A673 (cell line): ENCODE measurements around the gene SH2D3C. TPM values are rescaled to one million over a fixed set of nuclear protein-coding genes. Genes with fewer than 3 reads are reported as not detected.

Source experiments
- BruUV-seq: library from RNA; stranded (reverse); fragments of 400-500 nt; replicated peaks from 2 replicates; lab custom pipeline; 2021; lab: Mats Ljungman, UMichigan
- CTCF ChIA-PET: fragments of 300-600 bp; sonication (Branson Sonifier 250); formaldehyde crosslinking; loops from one replicate; lab custom pipeline; 2022; ENCODE audit warnings: antibody characterized with exemption; lab: Charles Lee
- POLR2A ChIA-PET: fragments of 300-600 bp; sonication (Branson Sonifier 250); formaldehyde crosslinking; loops from one replicate; lab custom pipeline; 2022; ENCODE audit warnings: antibody characterized with exemption; ENCODE audit not compliant: low non-redundant PET; lab: Charles Lee
- DNase-seq: peaks from one replicate; pipeline ENCODE4 v3.0.0-alpha.2; 2015; ENCODE audit warnings: low spot score
- H3K27ac ChIP-seq: fragments of 200-600 bp; sonication (generic); 2 replicates; pipeline ENCODE4 v1.5.1; 2016; ENCODE audit warnings: mixed run types, low read depth, mild to moderate bottlenecking, mixed read lengths, antibody characterized with exemption, low read length; ENCODE audit not compliant: poor library complexity, severe bottlenecking
- H3K27me3 ChIP-seq: fragments of 200-600 bp; sonication (generic); replicated peaks from 2 replicates; pipeline ENCODE4 v1.6.1; 2017; ENCODE audit warnings: mixed run types, low read depth, mild to moderate bottlenecking, mixed read lengths, antibody characterized with exemption, low read length; ENCODE audit not compliant: insufficient read depth, poor library complexity
- H3K36me3 ChIP-seq: fragments of 200-600 bp; sonication (generic); 2 replicates; pipeline ENCODE4 v1.6.1; 2016; ENCODE audit warnings: mixed run types, mild to moderate bottlenecking, mixed read lengths, antibody characterized with exemption, low read length; ENCODE audit not compliant: insufficient read depth, poor library complexity, severe bottlenecking
- H3K4me1 ChIP-seq: fragments of 200-600 bp; sonication (generic); 2 replicates; pipeline ENCODE4 v1.6.1; 2017; ENCODE audit warnings: mixed run types, mild to moderate bottlenecking, mixed read lengths, antibody characterized with exemption, low read length; ENCODE audit not compliant: insufficient read depth, poor library complexity, severe bottlenecking
- H3K4me3 ChIP-seq: fragments of 200-600 bp; sonication (generic); 2 replicates; pipeline ENCODE4 v1.5.1; 2016; ENCODE audit warnings: low read depth, mixed run types, mild to moderate bottlenecking, mixed read lengths, low read length; ENCODE audit not compliant: poor library complexity, severe bottlenecking
- H3K9me3 ChIP-seq: fragments of 200-600 bp; sonication (generic); 2 replicates; pipeline ENCODE4 v1.6.1; 2016; ENCODE audit warnings: mixed run types, low read depth, mild to moderate bottlenecking, mixed read lengths, antibody characterized with exemption, low read length; ENCODE audit not compliant: poor library complexity, severe bottlenecking
- CTCF ChIP-seq: fragments of 300-800, 200-600 bp; sonication (generic); conservative IDR thresholded peaks from 2 replicates; pipeline ENCODE4 v1.5.1; 2017; ENCODE audit warnings: low read depth, mild to moderate bottlenecking, antibody characterized with exemption, low read length, moderate library complexity, mixed read lengths
- EZH2 ChIP-seq: fragments of 200-600 bp; sonication (generic); IDR thresholded peaks from 2 replicates; pipeline ENCODE4 v1.6.1; 2017; ENCODE audit warnings: borderline replicate concordance, low read depth, mild to moderate bottlenecking, mixed read lengths, antibody characterized with exemption, low read length; ENCODE audit not compliant: poor library complexity, severe bottlenecking
- intact Hi-C: fragments of 100-400 bp; cut with micrococcal nuclease; formaldehyde crosslinking; loops from one replicate; pipeline ENCODE4 v1.10.0; 2022; ENCODE audit not compliant: unreplicated experiment
- total RNA-seq: library from RNA; stranded (reverse); gene quantifications from 2 replicates; pipeline ENCODE4 v1.2.3, GENCODE V29; 2021

Gene SH2D3C
- total RNA-seq, 1 experiment from 2014 or later = not detected

- no peaks in the 10 kb centered on the region for H3K9me3 ChIP-seq
- H3K27ac ChIP-seq = no peak overlapping the region
- no peak for TF ChIP-seq EZH2
- H3K4me1 ChIP-seq = peaks cover under 1% of the 10 kb centered on the region
- H3K4me3 ChIP-seq = no peak overlapping the region
- no peaks in the 10 kb centered on the region for H3K36me3 ChIP-seq
- intact Hi-C loops = no loop called here
- no peak for DNase-seq
- BruUV-seq = no TSS peak
- ChIA-PET POLR2A (no interaction called here), CTCF (no interaction called here)
- peaks cover 30% of the 10 kb centered on the region for H3K27me3 ChIP-seq
Measured at GRCh38 chr9:127749090-127749787, 29.2 kb downstream of the SH2D3C start.

GRCh38 chr9:127746959-127747569 is 31.4 kb downstream of the SH2D3C start:
- H3K36me3 ChIP-seq = no peaks in the 10 kb centered on the region
- no peak overlapping the region for H3K4me3 ChIP-seq
- H3K27me3 ChIP-seq = peaks cover 11% of the 10 kb centered on the region
- TF ChIP-seq CTCF = no peak
- TF ChIP-seq EZH2 = no peak
- H3K9me3 ChIP-seq = no peaks in the 10 kb centered on the region
- no TSS peak for BruUV-seq
- intact Hi-C loops = no loop called here
- DNase-seq = no peak
- H3K4me1 ChIP-seq = no peaks in the 10 kb centered on the region
- H3K27ac ChIP-seq = no peak overlapping the region
- ChIA-PET POLR2A (no interaction called here), CTCF (no interaction called here)

GRCh38 chr9:127744398-127745110 is 33.9 kb downstream of the SH2D3C start:
- Histone ChIP-seq H3K4me1 (no peaks in the 10 kb centered on the region), H3K27me3 (no peaks in the 10 kb centered on the region), H3K9me3 (no peaks in the 10 kb centered on the region), H3K27ac (no peak overlapping the region), H3K4me3 (no peak overlapping the region), H3K36me3 (no peaks in the 10 kb centered on the region)
- no TSS peak for BruUV-seq
- POLR2A ChIA-PET = no interaction called here
- intact Hi-C loops = no loop called here
- no peak for DNase-seq
- TF ChIP-seq CTCF (no peak), EZH2 (no peak)
- CTCF ChIA-PET = interaction anchor here (2.9 kb wide), 1 partner anchor 10 kb away, joined by 7 read pairs; the partner anchor contains the start of gene TOR2A
